NCI-H146 (cell line): Measurements from ENCODE around the gene VENTX.

Source experiments
- DNase-seq: peaks from one replicate; lab custom pipeline; 2025; lab: John Stamatoyannopoulos, UW

Gene VENTX, protein sequence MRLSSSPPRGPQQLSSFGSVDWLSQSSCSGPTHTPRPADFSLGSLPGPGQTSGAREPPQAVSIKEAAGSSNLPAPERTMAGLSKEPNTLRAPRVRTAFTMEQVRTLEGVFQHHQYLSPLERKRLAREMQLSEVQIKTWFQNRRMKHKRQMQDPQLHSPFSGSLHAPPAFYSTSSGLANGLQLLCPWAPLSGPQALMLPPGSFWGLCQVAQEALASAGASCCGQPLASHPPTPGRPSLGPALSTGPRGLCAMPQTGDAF

GRCh38 chr10:133237588-133238465 is at the start of gene VENTX:
Gene VENTX (plus strand): TSS chr10:133237855. CDS start chr10:133237915, 60 bp downstream.
- peak; percentile 70 for DNase-seq

DNA sequence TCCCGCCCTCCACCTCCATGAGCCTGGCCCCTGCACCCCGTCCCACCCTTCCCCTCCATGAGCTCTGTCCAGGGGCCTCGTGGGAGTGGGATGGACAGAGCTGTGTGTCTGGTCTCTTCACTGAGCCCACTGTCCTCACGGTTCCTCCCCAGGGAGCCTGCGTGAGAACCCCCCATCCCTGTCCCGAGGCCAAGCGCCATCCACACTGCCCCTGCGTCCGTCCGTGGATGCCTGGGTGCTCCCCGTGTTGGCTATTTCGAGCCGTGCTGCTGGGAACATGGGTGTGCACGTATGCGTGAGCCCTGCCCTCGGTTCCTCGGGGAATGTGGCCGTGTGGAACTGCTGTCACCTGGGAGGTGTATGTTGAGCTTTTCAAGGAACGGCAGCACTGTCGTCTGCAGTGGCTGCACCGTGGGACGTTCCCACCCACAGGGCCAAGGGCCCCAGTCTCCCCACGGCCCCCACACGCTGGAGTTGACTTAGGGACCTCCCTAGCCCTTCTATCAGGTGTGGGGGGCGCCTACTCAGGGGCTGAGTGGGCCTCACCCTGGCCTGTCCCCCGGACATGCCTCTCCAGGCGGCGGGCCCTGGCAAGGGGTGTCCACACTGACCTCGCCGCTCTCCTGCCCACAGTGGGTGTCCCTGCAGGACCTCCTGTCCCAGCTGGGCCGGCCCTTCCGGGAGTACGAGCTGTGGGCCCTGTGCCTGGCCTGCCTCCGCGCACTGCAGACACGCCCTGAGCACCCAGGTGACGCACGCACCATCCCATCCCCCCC is 49.6 kb upstream of the VENTX start:
- DNase-seq, result no peak

- no peak for DNase-seq
Observed at GRCh38 chr10:133189256-133189655, 48.4 kb upstream of the VENTX start.

GRCh38 chr10:133189726-133190125 is 47.9 kb upstream of the VENTX start:
- no peak for DNase-seq

GRCh38 chr10:133190225-133190624 is 47.4 kb upstream of the VENTX start:
- no peak for DNase-seq

- no peak for DNase-seq
Observed at GRCh38 chr10:133191651-133192050, 46.0 kb upstream of the VENTX start.

- DNase-seq, result no peak
Observed at GRCh38 chr10:133194151-133194550, 43.5 kb upstream of the VENTX start.

DNA sequence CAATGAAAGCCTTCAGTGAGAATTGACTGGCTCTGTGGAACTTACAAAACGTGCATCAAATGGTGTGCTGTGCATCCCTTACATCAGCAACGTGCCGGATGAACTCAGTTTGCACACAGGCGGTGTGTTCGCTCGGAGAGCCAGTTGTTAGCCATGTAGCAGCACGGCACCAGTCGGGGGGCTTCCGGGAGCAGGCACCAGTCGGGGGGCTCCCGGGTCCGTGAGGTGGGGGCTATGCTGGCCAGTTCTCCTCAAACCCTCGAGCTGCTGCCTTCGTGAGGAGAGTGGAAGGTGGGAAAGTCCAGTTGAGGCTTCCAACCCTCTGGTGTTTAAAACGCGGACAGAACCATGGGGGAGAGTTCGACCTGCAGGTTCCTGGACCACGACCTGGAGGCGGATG is 42.6 kb upstream of the VENTX start:
- DNase-seq, result no peak

GRCh38 chr10:133195611-133196010 is 42.0 kb upstream of the VENTX start:
- DNase-seq, result no peak

GRCh38 chr10:133196221-133196915 is 41.3 kb upstream of the VENTX start:
- no peak for DNase-seq

DNA sequence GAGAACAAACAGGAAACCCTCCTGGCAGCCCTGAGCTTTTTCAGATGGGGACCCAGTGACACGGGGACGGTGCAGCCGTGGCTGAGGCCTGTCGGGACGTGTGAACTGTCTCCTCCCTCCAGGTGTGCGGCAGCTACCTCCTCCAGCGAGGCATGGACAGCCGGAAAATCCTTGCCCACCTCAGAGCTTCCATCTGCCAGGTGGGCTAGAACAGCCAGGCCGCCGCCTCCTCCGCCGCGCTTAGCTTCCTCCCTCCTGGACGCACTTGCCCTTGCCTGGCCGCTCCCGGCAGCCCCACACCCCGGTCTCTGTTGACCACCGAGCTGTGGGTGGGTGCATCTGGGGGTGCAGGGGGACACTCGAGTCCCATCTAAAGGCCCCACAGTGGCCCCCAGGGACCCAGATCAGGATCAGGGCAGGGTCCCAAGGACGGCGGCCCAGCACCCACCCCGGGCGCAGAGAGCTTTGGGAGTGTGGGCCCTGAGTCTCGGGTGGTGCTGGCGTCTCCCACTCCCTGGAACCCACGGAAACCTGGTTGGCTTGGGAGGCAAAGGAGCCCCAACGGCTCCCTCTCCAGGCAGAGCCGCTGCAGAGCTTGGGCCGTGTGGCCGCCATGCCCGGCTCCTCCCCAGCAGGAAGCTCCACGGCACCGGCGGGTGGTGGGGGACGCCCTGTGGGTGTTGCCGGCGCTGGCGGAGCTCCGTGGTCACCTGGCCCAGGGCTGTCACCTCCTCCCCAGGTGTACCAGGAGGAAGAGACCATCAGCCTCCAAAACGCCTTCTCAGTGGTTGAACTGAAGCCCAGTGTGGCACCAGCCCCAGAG is 40.5 kb upstream of the VENTX start:
- no peak for DNase-seq

GRCh38 chr10:133197786-133198185 is 39.9 kb upstream of the VENTX start:
- DNase-seq, result no peak

DNA sequence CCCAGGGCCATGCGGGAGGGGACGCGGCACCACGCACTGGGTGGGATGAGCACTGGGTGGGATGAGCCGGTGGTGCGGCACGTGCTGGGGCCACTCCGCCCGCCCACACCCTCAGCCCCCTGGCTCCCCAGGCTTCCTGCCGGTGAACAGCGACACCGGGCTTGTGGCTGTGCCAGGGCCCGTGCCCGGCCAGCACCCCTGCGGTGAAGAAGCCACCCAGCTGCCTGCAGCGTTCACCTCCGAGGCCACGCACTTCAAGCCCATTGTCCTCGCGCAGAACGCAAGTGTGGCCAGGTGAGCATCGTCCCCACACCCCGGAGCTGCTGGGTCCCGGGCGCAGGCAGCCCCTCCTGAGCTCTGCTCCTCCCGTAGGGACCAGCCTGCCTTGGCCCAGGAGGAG is 39.4 kb upstream of the VENTX start:
- DNase-seq, result no peak

DNA sequence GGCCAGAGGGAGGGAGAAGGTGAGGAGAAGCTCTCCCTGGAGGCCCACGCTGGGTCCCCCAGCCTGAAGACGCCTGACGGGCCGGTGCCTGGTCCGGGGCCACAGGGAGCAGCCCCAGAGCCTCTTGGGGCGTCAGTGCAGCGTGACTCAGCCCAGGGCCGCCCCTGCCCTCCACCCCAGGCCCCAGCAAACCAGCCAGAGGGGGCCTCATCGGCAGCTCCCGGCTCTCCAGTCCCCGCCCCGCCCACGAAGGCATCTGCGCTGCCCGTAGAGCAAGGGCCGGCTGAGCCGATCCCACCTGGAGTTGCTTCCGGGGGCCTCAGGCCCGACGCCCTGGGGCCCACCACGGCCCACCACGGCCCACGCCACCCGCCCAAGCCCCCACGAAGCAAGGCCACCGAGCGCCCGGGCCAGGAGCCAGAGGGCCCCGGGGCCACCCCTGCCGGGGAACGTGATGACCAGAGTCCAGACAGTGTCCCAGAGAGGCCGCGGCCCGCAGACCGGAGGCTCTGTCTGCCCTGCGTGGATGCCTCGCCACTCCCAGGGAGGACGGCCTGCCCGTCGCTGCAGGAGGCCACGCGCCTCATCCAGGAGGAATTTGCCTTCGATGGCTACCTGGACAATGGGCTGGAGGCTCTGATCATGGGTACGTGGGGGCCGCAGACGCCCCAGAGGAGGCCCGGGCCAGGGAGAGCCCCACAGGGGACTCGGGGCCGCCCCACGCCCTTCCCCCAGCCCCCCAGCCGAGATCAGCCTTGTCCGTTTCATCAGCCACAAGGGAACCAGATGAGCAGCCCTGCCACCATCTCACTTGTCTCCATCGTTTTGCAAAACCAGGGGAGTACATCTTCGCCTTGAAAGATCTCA is 38.8 kb upstream of the VENTX start:
- no peak for DNase-seq

- no peak for DNase-seq
Observed at GRCh38 chr10:133199488-133199885, 38.2 kb upstream of the VENTX start.

DNA sequence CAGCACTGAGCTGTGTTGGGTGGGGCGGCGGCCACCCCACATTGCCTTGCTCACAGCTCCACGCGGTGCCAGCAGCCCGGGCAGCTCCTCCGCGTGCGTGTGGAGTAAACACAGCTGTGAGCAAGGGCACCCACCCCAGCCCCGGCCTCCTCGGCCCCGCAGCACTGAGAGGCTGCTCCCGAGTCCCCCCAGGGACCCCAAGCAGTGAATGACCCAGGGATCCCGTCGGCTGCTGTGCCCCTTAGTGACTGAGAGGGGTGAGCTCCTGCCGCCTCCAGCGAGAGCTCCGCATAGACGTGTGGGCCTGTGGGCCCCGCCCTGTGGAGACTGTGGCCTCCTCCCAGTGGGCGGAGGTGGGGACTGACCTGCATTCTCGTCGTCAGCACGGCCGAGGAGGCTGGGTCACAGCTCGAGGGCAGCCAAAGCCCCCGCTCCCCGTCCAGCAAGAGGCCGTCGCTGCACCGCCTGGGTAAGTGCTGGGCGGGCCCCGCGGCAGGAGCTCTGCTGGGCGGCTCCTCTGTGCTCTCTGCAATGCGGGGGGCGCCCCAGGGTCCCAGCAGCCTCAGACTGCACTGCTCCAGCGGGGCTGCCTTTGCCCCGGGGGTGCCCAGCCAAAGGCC is 37.6 kb upstream of the VENTX start:
- DNase-seq, result no peak

GRCh38 chr10:133200621-133201031 is 37.0 kb upstream of the VENTX start:
- DNase-seq, result no peak

DNA sequence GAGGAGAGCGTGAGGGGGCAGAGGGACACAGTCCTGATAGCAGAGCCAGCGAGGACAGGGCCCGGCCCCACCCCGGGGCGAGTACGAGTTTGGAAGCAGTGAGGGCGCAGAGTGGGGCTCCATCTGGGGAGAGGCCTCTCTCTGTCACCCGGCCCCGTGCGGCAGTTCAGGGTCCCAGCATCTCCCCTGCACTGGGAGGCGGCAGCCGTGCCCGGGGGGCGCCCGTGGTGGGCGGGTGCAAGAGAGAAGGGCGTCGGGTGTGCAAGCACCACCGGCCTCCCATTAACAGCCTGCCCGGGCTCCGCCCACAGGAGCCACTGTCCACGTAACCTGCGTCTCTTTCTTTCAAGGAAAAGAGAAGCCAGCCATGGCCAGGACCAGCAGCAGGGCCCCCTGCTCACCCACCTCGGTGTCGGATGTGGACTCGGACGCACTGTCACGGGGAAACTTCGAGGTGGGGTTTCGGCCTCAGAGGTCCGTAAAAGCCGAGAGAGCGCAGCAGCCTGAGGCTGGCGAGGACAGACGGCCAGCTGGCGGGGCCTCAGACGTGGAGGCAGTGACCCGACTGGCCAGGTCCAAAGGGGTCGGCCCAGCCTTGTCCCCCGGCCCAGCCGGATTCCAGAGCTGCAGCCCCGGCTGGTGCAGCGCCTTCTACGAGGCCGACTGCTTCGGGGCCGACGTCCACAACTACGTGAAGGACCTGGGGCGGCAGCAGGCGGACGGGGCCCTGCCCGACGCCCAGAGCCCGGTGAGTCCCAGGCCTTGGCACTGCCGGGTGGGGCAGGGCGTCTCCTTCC is 36.3 kb upstream of the VENTX start:
- no peak for DNase-seq
